Skeletal muscle satellite cell (primary cell): Measurements from ENCODE around the gene ITGAL. TPM values are rescaled to one million over a fixed set of nuclear protein-coding genes. Genes with fewer than 3 reads are reported as not detected.
A peak's percentile ranks its signal among the peaks of the same experiment; 100 is the strongest.

ENCODE experiments used
- H3K27me3 ChIP-seq: 2 replicates; pipeline ENCODE4 v1.7.0; 2013; ENCODE audit warnings: low read length; ENCODE audit not compliant: control insufficient read depth, insufficient read depth
- H3K36me3 ChIP-seq: 2 replicates; pipeline ENCODE4 v1.7.0; 2013; ENCODE audit warnings: mild to moderate bottlenecking, control low read depth, low read length; ENCODE audit not compliant: insufficient read depth
- H3K4me1 ChIP-seq: 2 replicates; pipeline ENCODE4 v1.7.0; 2013; ENCODE audit warnings: low read length; ENCODE audit not compliant: control insufficient read depth, insufficient read depth
- H3K4me2 ChIP-seq: 2 replicates; pipeline ENCODE4 v1.7.0; 2013; ENCODE audit warnings: mild to moderate bottlenecking, low read length
- H3K4me3 ChIP-seq: 2 replicates; pipeline ENCODE4 v1.7.0; 2013; ENCODE audit warnings: low read length
- H3K9ac ChIP-seq: 2 replicates; pipeline ENCODE4 v1.7.0; 2013; ENCODE audit warnings: mild to moderate bottlenecking, low read depth, low read length, moderate library complexity
- H3K9me3 ChIP-seq: replicated peaks from 2 replicates; pipeline ENCODE4 v1.7.0; 2013; ENCODE audit warnings: mild to moderate bottlenecking, control low read depth, low read length
- small RNA-seq: library from RNA; depleted of rRNA; stranded (forward); fragments of <200 nt; gene quantifications from one replicate; pipeline ENCODE3, GENCODE V24; 2012

The ITGAL gene

GRCh38 chr16:30567991-30568638, 95.6 kb downstream of the ITGAL start:
- no peak overlapping the region for H3K4me3 ChIP-seq
- no peaks in the 10 kb centered on the region for H3K27me3 ChIP-seq
- peak overlapping the region; percentile 35 for H3K4me2 ChIP-seq
- peak overlapping the region; percentile 23 for H3K9ac ChIP-seq
- H3K9me3 ChIP-seq, result no peaks in the 10 kb centered on the region
- H3K4me1 ChIP-seq, result peaks cover 17% of the 10 kb centered on the region
- no peaks in the 10 kb centered on the region for H3K36me3 ChIP-seq

GRCh38 chr16:30569281-30569680, 96.7 kb downstream of the ITGAL start:
- H3K9me3 ChIP-seq, result no peaks in the 10 kb centered on the region
- H3K4me3 ChIP-seq, result no peak overlapping the region
- H3K27me3 ChIP-seq, result no peaks in the 10 kb centered on the region
- H3K9ac ChIP-seq, result no peak overlapping the region
- H3K4me2 ChIP-seq, result no peak overlapping the region
- peaks cover 17% of the 10 kb centered on the region for H3K4me1 ChIP-seq
- no peaks in the 10 kb centered on the region for H3K36me3 ChIP-seq

GRCh38 chr16:30569746-30570635, 97.4 kb downstream of the ITGAL start:
- peak overlapping the region; percentile 24 for H3K4me2 ChIP-seq
- peaks cover 17% of the 10 kb centered on the region for H3K4me1 ChIP-seq
- no peak overlapping the region for H3K4me3 ChIP-seq
- H3K36me3 ChIP-seq, result no peaks in the 10 kb centered on the region
- no peaks in the 10 kb centered on the region for H3K9me3 ChIP-seq
- H3K9ac ChIP-seq, result peak overlapping the region; percentile 18
- H3K27me3 ChIP-seq, result no peaks in the 10 kb centered on the region

- Histone ChIP-seq H3K4me2 (peak overlapping the region; percentile 97), H3K27me3 (no peaks in the 10 kb centered on the region), H3K9ac (peak overlapping the region; percentile 89), H3K36me3 (no peaks in the 10 kb centered on the region), H3K4me1 (peaks cover 17% of the 10 kb centered on the region), H3K9me3 (no peaks in the 10 kb centered on the region), H3K4me3 (peak overlapping the region; percentile 81)
Observed at GRCh38 chr16:30570636-30571444, 98.3 kb downstream of the ITGAL start.

- Histone ChIP-seq H3K4me2 (peak within 1 kb of the TSS; percentile 97), H3K36me3 (no peaks in the 10 kb centered on the region), H3K9ac (peak within 1 kb of the TSS; percentile 89), H3K9me3 (no peaks in the 10 kb centered on the region), H3K27me3 (no peaks in the 10 kb centered on the region), H3K4me3 (peak within 1 kb of the TSS; percentile 81), H3K4me1 (peaks cover 17% of the 10 kb centered on the region)
Observed at GRCh38 chr16:30571445-30572322, 99.1 kb downstream of the ITGAL start, which contains the start of gene ZNF688. TSS of gene ZNF688 (minus strand) at chr16:30571714. CDS start at chr16:30571629, 85 bp downstream.

Small RNA genes within 50 kb of the gene (small RNA-seq; reads per million reads assigned to genes)
- gene MIR4518 (not detected), gene RF00019 (not detected), gene RNU7-61P (not detected)
